Dedifferentiated amniotic fluid mesenchymal stem cell (primary cell): ENCODE data around the gene ZNF521.

Experiments used
- DNase-seq: peaks from one replicate; pipeline ENCODE4 v3.0.0-alpha.2; 2016; ENCODE audit errors: extremely low spot score

The ZNF521 gene

GRCh38 chr18:25225151-25225550 lies 126.8 kb downstream of the ZNF521 start:
- DNase-seq, result no peak

- DNase-seq, result no peak
Observed at GRCh38 chr18:25223899-25224886, 127.8 kb downstream of the ZNF521 start.

GRCh38 chr18:25223211-25223610 lies 128.8 kb downstream of the ZNF521 start:
- no peak for DNase-seq

GRCh38 chr18:25222648-25223047 lies 129.3 kb downstream of the ZNF521 start:
- no peak for DNase-seq

- DNase-seq, result no peak
Observed at GRCh38 chr18:25210622-25211021, 141.3 kb downstream of the ZNF521 start.

GRCh38 chr18:25192065-25192464 lies 159.9 kb downstream of the ZNF521 start:
- no peak for DNase-seq

GRCh38 chr18:25190472-25190871 lies 161.5 kb downstream of the ZNF521 start:
- no peak for DNase-seq

GRCh38 chr18:25189391-25190185 lies 162.4 kb downstream of the ZNF521 start:
- no peak for DNase-seq

- no peak for DNase-seq
Observed at GRCh38 chr18:25187521-25188192, 164.3 kb downstream of the ZNF521 start.

- DNase-seq, result no peak
Observed at GRCh38 chr18:25186871-25187270, 165.1 kb downstream of the ZNF521 start.

GRCh38 chr18:25181993-25182392 lies 170.0 kb downstream of the ZNF521 start:
- DNase-seq, result no peak

GRCh38 chr18:25181581-25181980 lies 170.4 kb downstream of the ZNF521 start:
- DNase-seq, result no peak

GRCh38 chr18:25180973-25181548 lies 170.9 kb downstream of the ZNF521 start:
- no peak for DNase-seq

- DNase-seq, result no peak
Observed at GRCh38 chr18:25177631-25178030, 174.3 kb downstream of the ZNF521 start.

- DNase-seq, result no peak
Observed at GRCh38 chr18:25176518-25177042, 175.4 kb downstream of the ZNF521 start.

- DNase-seq, result no peak
Observed at GRCh38 chr18:25175558-25176517, 176.1 kb downstream of the ZNF521 start.

- no peak for DNase-seq
Observed at GRCh38 chr18:25174324-25174723, 177.6 kb downstream of the ZNF521 start.

- DNase-seq, result no peak
Observed at GRCh38 chr18:25171334-25171733, 180.6 kb downstream of the ZNF521 start.

- DNase-seq, result no peak
Observed at GRCh38 chr18:25170402-25170801, 181.6 kb downstream of the ZNF521 start.

- DNase-seq, result no peak
Observed at GRCh38 chr18:25169701-25170100, 182.3 kb downstream of the ZNF521 start.
